ENCODE results near the gene GPI. TPM values are rescaled to one million over a fixed set of nuclear protein-coding genes. Genes with fewer than 3 reads are reported as not detected.
"Not testable (repeated sequence)": the region's sequence is repeated elsewhere in the genome, so short reads cannot be mapped to it uniquely, and the experiment has no call there.

GPI gene
- total RNA-seq, 1 experiment from 2014 or later = 201 TPM

DNA sequence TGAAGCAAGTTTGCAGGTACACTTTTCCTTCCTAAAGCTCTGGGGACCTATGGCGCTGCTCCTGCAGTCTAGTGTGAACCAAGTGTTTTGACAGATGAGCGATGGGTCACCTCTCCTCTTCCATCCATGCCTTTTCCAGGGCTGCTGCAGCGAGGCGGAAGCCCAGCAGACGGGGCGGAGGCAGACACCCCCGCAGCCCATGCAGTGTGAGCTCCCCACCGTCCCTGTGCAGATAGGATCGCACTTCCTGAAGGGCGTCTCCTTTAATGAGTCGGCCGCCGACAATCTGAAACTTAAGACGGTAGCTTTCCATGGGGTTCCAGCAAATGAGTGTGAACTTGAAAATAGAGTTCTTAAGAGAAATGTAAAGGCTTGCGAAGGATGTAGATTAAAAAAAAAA lies 37.1 kb upstream of the GPI start:
- intact Hi-C loops (cut with micrococcal nuclease) = no loop called here
- Mint-ChIP-seq H3K36me3 (ENCODE audit: insufficient read depth, unreplicated experiment) (peaks cover 79% of the 10 kb centered on the region), H3K9me3 (ENCODE audit: unreplicated experiment) (no peaks in the 10 kb centered on the region), H3K4me1 (ENCODE audit: insufficient read depth, unreplicated experiment) (peaks cover 5% of the 10 kb centered on the region), H3K4me3 (ENCODE audit: unreplicated experiment) (no peak overlapping the region), H3K27ac (ENCODE audit: low read depth, unreplicated experiment) (no peak overlapping the region), H3K27me3 (ENCODE audit: insufficient read depth, unreplicated experiment) (no peaks in the 10 kb centered on the region)
- CTCF ChIA-PET = interaction anchor here (0.5 to 1.9 kb wide), 5 partner anchors 10 to 101 kb away, joined by 3 to 6 read pairs (median 4); no protein-coding TSS in a partner anchor
- POLR2A ChIA-PET = interaction anchor here (0.7 kb wide), 1 partner anchor 16 kb away, joined by 3 read pairs; no protein-coding TSS in a partner anchor
- TF ChIP-seq, protein P1, sequence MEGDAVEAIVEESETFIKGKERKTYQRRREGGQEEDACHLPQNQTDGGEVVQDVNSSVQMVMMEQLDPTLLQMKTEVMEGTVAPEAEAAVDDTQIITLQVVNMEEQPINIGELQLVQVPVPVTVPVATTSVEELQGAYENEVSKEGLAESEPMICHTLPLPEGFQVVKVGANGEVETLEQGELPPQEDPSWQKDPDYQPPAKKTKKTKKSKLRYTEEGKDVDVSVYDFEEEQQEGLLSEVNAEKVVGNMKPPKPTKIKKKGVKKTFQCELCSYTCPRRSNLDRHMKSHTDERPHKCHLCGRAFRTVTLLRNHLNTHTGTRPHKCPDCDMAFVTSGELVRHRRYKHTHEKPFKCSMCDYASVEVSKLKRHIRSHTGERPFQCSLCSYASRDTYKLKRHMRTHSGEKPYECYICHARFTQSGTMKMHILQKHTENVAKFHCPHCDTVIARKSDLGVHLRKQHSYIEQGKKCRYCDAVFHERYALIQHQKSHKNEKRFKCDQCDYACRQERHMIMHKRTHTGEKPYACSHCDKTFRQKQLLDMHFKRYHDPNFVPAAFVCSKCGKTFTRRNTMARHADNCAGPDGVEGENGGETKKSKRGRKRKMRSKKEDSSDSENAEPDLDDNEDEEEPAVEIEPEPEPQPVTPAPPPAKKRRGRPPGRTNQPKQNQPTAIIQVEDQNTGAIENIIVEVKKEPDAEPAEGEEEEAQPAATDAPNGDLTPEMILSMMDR (IDR thresholded peaks at IDR 0.05; ENCODE audit: unreplicated experiment) = no peak
- no peak for DNase-seq (ENCODE audit: unreplicated experiment)
- BruUV-seq (replicated peaks) = no TSS peak

DNA sequence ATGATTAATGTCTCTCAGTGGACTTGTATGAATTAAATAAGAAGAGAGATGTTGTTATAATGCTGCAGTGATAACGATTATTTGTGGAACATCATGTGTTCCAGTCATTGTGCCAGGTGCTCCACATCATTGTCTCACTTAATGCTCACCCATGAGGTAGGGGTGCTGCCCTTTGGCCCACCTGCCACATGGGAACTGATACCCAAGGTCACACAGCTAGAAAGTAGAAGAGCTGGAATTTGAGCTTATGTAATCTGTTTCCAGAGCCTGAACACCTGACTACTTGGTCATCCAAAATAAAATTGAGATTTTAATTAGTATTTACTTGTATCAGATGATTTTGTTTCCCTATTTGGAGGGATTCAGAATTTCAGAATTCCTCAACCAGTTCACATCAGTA lies 36.0 kb upstream of the GPI start:
- DNase-seq (ENCODE audit: unreplicated experiment) = no peak
- H3K9me3 Mint-ChIP-seq (ENCODE audit: unreplicated experiment) = no peaks in the 10 kb centered on the region
- peaks cover 1% of the 10 kb centered on the region for H3K4me1 Mint-ChIP-seq (ENCODE audit: insufficient read depth, unreplicated experiment)
- TF ChIP-seq, protein P1 (IDR thresholded peaks at IDR 0.05; ENCODE audit: unreplicated experiment) = no peak
- no peak overlapping the region for H3K27ac Mint-ChIP-seq (ENCODE audit: low read depth, unreplicated experiment)
- CTCF ChIA-PET = interaction anchor here (0.7 to 2.3 kb wide), 4 partner anchors 9 to 18 kb away, joined by 3 to 5 read pairs (median 4); no protein-coding TSS in a partner anchor
- H3K4me3 Mint-ChIP-seq (ENCODE audit: unreplicated experiment) = no peak overlapping the region
- no TSS peak for BruUV-seq (replicated peaks)
- no peaks in the 10 kb centered on the region for H3K27me3 Mint-ChIP-seq (ENCODE audit: insufficient read depth, unreplicated experiment)
- POLR2A ChIA-PET = interaction anchor here (0.8 kb wide), 1 partner anchor 34 kb away, joined by 3 read pairs; no protein-coding TSS in a partner anchor
- peaks cover 77% of the 10 kb centered on the region for H3K36me3 Mint-ChIP-seq (ENCODE audit: insufficient read depth, unreplicated experiment)
- intact Hi-C loops (cut with micrococcal nuclease) = no loop called here

DNA sequence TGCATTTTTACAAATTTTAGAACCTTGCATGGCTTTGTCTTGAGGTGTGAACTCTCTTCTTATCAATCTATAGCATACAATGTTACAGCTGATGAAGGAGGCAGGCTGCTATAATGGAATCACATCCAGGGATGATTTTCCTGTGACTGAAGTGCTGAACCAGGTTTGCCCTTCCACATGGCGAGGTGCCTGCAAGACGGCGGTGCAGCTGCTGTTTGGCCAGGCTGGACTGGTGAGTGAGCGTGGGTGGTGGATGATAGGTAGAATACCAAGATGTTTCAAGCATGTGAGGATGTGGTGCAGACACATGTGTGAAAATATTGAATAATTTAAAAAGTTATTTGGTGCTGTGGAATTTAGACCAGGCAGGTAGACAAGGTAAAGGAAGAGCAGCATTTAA lies 34.9 kb upstream of the GPI start:
- ChIA-PET POLR2A (interaction anchor here (1.1 kb wide), 1 partner anchor 26 kb away, joined by 3 read pairs; no protein-coding TSS in a partner anchor), CTCF (interaction anchor here (0.7 to 2.3 kb wide), 6 partner anchors 8 to 74 kb away, joined by 3 to 8 read pairs (median 4); no protein-coding TSS in a partner anchor)
- Mint-ChIP-seq H3K4me1 (ENCODE audit: insufficient read depth, unreplicated experiment) (no peaks in the 10 kb centered on the region), H3K36me3 (ENCODE audit: insufficient read depth, unreplicated experiment) (peaks cover 76% of the 10 kb centered on the region), H3K9me3 (ENCODE audit: unreplicated experiment) (no peaks in the 10 kb centered on the region), H3K27me3 (ENCODE audit: insufficient read depth, unreplicated experiment) (no peaks in the 10 kb centered on the region), H3K4me3 (ENCODE audit: unreplicated experiment) (no peak overlapping the region), H3K27ac (ENCODE audit: low read depth, unreplicated experiment) (no peak overlapping the region)
- intact Hi-C loops (cut with micrococcal nuclease) = no loop called here
- BruUV-seq (replicated peaks) = no TSS peak
- TF ChIP-seq, protein P1 (IDR thresholded peaks at IDR 0.05; ENCODE audit: unreplicated experiment) = no peak
- DNase-seq (ENCODE audit: unreplicated experiment) = no peak

DNA sequence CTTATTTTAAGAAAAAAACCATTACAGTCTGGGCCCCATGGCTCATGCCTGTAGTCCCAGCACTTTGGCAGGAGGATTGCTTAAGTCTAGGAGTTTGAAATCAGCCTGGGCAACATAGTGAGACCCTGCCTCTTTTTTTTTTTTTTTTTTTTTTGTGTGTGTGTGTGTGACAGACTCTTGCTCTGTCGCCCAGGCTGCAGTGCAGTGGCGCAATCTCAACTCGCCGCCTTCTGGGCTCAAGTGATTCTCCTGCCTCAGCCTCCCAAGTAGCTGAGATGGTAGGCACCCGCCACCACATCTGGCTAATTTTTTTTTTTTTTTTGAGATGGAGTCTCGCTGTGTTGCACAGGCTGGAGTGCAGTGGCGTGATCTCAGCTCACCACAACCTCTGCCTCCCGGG lies 34.4 kb upstream of the GPI start:
- H3K27me3 Mint-ChIP-seq (ENCODE audit: insufficient read depth, unreplicated experiment); H3K4me1 Mint-ChIP-seq (ENCODE audit: insufficient read depth, unreplicated experiment); DNase-seq (ENCODE audit: unreplicated experiment); H3K27ac Mint-ChIP-seq (ENCODE audit: low read depth, unreplicated experiment); BruUV-seq (replicated peaks); H3K4me3 Mint-ChIP-seq (ENCODE audit: unreplicated experiment); intact Hi-C loops (cut with micrococcal nuclease); H3K9me3 Mint-ChIP-seq (ENCODE audit: unreplicated experiment): not testable (repeated sequence)
- peaks cover 76% of the 10 kb centered on the region for H3K36me3 Mint-ChIP-seq (ENCODE audit: insufficient read depth, unreplicated experiment)
- ChIA-PET POLR2A (interaction anchor here (1.1 kb wide), 1 partner anchor 27 kb away, joined by 3 read pairs; no protein-coding TSS in a partner anchor), CTCF (interaction anchor here (0.6 to 1.5 kb wide), 4 partner anchors 7 to 1729 kb away, joined by 3 to 8 read pairs (median 3); no protein-coding TSS in a partner anchor)

DNA sequence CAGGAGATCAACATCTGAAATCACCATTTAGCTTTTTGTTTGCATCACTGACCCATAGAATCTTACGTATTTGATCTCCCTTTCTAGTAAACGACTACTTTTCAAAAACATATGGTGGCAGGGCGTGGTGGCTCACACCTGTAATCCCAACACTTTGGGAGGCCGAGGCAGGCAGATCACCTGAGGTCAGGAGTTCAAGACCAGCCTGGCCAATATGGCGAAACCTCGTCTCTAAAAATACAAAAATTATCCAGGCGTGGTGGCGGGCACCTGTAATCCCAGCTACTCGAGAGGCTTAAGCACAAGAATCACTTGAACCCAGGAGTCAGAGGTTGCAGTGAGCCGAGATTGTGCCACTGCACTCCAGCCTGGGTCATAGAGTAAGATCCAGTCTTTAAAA lies 33.4 kb upstream of the GPI start:
- ChIA-PET CTCF (interaction anchor here (0.7 to 1.4 kb wide), 3 partner anchors 15 to 235 kb away, joined by 3 to 9 read pairs (median 4); no protein-coding TSS in a partner anchor), POLR2A (interaction anchor here (0.6 kb wide), 2 partner anchors 53 to 62 kb away, joined by 3 read pairs; no protein-coding TSS in a partner anchor)
- H3K4me1 Mint-ChIP-seq (ENCODE audit: insufficient read depth, unreplicated experiment); BruUV-seq (replicated peaks); H3K27ac Mint-ChIP-seq (ENCODE audit: low read depth, unreplicated experiment); intact Hi-C loops (cut with micrococcal nuclease); H3K9me3 Mint-ChIP-seq (ENCODE audit: unreplicated experiment); DNase-seq (ENCODE audit: unreplicated experiment); H3K4me3 Mint-ChIP-seq (ENCODE audit: unreplicated experiment); H3K27me3 Mint-ChIP-seq (ENCODE audit: insufficient read depth, unreplicated experiment): not testable (repeated sequence)
- H3K36me3 Mint-ChIP-seq (ENCODE audit: insufficient read depth, unreplicated experiment) = peaks cover 71% of the 10 kb centered on the region

Measured in MCF 10A (cell line).